H9 (cell line): ENCODE results near the gene DUSP18. TPM values are rescaled to one million over a fixed set of nuclear protein-coding genes. Genes with fewer than 3 reads are reported as not detected.

Experiments used
- DNase-seq: peaks from one replicate; pipeline ENCODE4 v3.0.0-alpha.2; 2017
- H2AFZ ChIP-seq: one replicate; pipeline ENCODE4 v1.6.1; 2013; ENCODE audit warnings: mild to moderate bottlenecking, low read length, control low read depth, moderate library complexity
- H2AK5ac ChIP-seq: 2 replicates; pipeline ENCODE4 v1.6.1; 2013; ENCODE audit warnings: low read length, control low read depth, mixed read lengths; ENCODE audit not compliant: insufficient read length
- H2BK120ac ChIP-seq: one replicate; pipeline ENCODE4 v1.6.1; 2013; ENCODE audit warnings: low read depth, mild to moderate bottlenecking, low read length, control low read depth, inconsistent platforms; ENCODE audit not compliant: poor library complexity, severe bottlenecking
- H2BK12ac ChIP-seq: 2 replicates; pipeline ENCODE4 v1.6.1; 2013; ENCODE audit warnings: low read length, control low read depth, mixed read lengths, low read depth; ENCODE audit not compliant: insufficient read length
- H2BK15ac ChIP-seq: 2 replicates; pipeline ENCODE4 v1.6.1; 2013; ENCODE audit warnings: low read depth, low read length, control low read depth
- H2BK20ac ChIP-seq: one replicate; pipeline ENCODE4 v1.6.1; 2013; ENCODE audit warnings: low read depth, mild to moderate bottlenecking, low read length, control low read depth, inconsistent platforms; ENCODE audit not compliant: poor library complexity, severe bottlenecking
- H2BK5ac ChIP-seq: 2 replicates; pipeline ENCODE4 v1.6.1; 2013; ENCODE audit warnings: low read length, control low read depth, mixed read lengths; ENCODE audit not compliant: insufficient read length
- H3K14ac ChIP-seq: 2 replicates; pipeline ENCODE4 v1.6.1; 2013; ENCODE audit warnings: low read length, control low read depth; ENCODE audit not compliant: insufficient read depth
- H3K18ac ChIP-seq: 2 replicates; pipeline ENCODE4 v1.6.1; 2013; ENCODE audit warnings: low read depth, mild to moderate bottlenecking, mixed read lengths, low read length, control low read depth; ENCODE audit not compliant: insufficient read length
- H3K23ac ChIP-seq: 2 replicates; pipeline ENCODE4 v1.6.1; 2013; ENCODE audit warnings: low read length, control low read depth, mixed read lengths, low read depth; ENCODE audit not compliant: insufficient read length
- H3K23me2 ChIP-seq: 2 replicates; pipeline ENCODE4 v1.6.1; 2013; ENCODE audit warnings: low read depth, mild to moderate bottlenecking, mixed read lengths, low read length, control low read depth; ENCODE audit not compliant: insufficient read length, poor library complexity, severe bottlenecking
- H3K27ac ChIP-seq: 2 replicates; pipeline ENCODE4 v1.5.1; 2013; ENCODE audit warnings: low read length, control low read depth, mixed read lengths, low read depth; ENCODE audit not compliant: insufficient read length
- H3K27me3 ChIP-seq: 2 replicates; pipeline ENCODE4 v1.6.1; 2013; ENCODE audit warnings: low read length, control low read depth, inconsistent platforms; ENCODE audit not compliant: insufficient read depth
- H3K4ac ChIP-seq: 2 replicates; pipeline ENCODE4 v1.6.1; 2013; ENCODE audit warnings: low read depth, mild to moderate bottlenecking, control low read depth, inconsistent platforms, low read length, moderate library complexity
- H3K4me1 ChIP-seq: 2 replicates; pipeline ENCODE4 v1.6.1; 2013; ENCODE audit warnings: low read length, control low read depth, inconsistent platforms; ENCODE audit not compliant: insufficient read depth
- H3K4me2 ChIP-seq: 2 replicates; pipeline ENCODE4 v1.6.1; 2013; ENCODE audit warnings: low read length, control low read depth, mixed read lengths; ENCODE audit not compliant: insufficient read length, insufficient read depth
- H3K56ac ChIP-seq: 2 replicates; pipeline ENCODE4 v1.6.1; 2013; ENCODE audit warnings: low read depth, mild to moderate bottlenecking, mixed read lengths, low read length, control low read depth; ENCODE audit not compliant: insufficient read length
- H3K79me1 ChIP-seq: 2 replicates; pipeline ENCODE4 v1.6.1; 2013; ENCODE audit warnings: low read depth, mild to moderate bottlenecking, moderate library complexity, low read length, control low read depth, inconsistent platforms; ENCODE audit not compliant: insufficient read depth, poor library complexity, severe bottlenecking
- H3K79me2 ChIP-seq: 2 replicates; pipeline ENCODE4 v1.6.1; 2013; ENCODE audit warnings: low read length, control low read depth, inconsistent platforms; ENCODE audit not compliant: insufficient read depth
- H3K9ac ChIP-seq: 2 replicates; pipeline ENCODE4 v1.6.1; 2013; ENCODE audit warnings: low read length, control low read depth, mixed read lengths; ENCODE audit not compliant: insufficient read length; ENCODE audit errors: extremely low read depth
- H3K9me3 ChIP-seq: one replicate; pipeline ENCODE4 v1.6.1; 2013; ENCODE audit warnings: low read depth, low read length, inconsistent platforms; ENCODE audit not compliant: control insufficient read depth
- H3T11ph ChIP-seq: one replicate; pipeline ENCODE4 v1.6.1; 2013; ENCODE audit warnings: mild to moderate bottlenecking, low read length, control low read depth, inconsistent platforms
- H4K20me1 ChIP-seq: one replicate; pipeline ENCODE4 v1.6.1; 2013; ENCODE audit not compliant: control insufficient read depth, insufficient read length, insufficient read depth
- H4K5ac ChIP-seq: 2 replicates; pipeline ENCODE4 v1.6.1; 2013; ENCODE audit warnings: low read depth, mild to moderate bottlenecking, mixed read lengths, low read length, control low read depth; ENCODE audit not compliant: insufficient read length
- H4K8ac ChIP-seq: replicated peaks from 2 replicates; pipeline ENCODE4 v1.6.1; 2013; ENCODE audit warnings: low read length, control low read depth, mixed read lengths, low read depth; ENCODE audit not compliant: insufficient read length
- H4K91ac ChIP-seq: 2 replicates; pipeline ENCODE4 v1.6.1; 2013; ENCODE audit warnings: low read depth, mild to moderate bottlenecking, moderate library complexity, mixed read lengths, low read length, control low read depth; ENCODE audit not compliant: insufficient read length
- H3K27ac Mint-ChIP-seq, 3 experiments: 2 replicates in 2 of 3; 3 replicates in 1 of 3; pipeline ENCODE4 v1.8.0; 2020 to 2021; ENCODE audit warnings: mixed read lengths in 3 of 3, mild to moderate bottlenecking in 1 of 3, moderate library complexity in 1 of 3
- H3K27me3 Mint-ChIP-seq: 2 replicates; pipeline ENCODE4 v1.8.0; 2021; ENCODE audit warnings: low read depth, mild to moderate bottlenecking, moderate library complexity, mixed read lengths
- H3K36me3 Mint-ChIP-seq, 3 experiments: 2 replicates in 2 of 3; 3 replicates in 1 of 3; pipeline ENCODE4 v1.8.0; 2020 to 2021; ENCODE audit warnings: low read depth in 3 of 3, mixed read lengths in 3 of 3; ENCODE audit not compliant: insufficient read depth in 1 of 3
- H3K4me1 Mint-ChIP-seq, 2 experiments: 2 replicates each; pipeline ENCODE4 v1.8.0; 2020; ENCODE audit warnings: mixed read lengths in 2 of 2
- H3K4me3 Mint-ChIP-seq, 2 experiments: 2 replicates in 1 of 2; 3 replicates in 1 of 2; pipeline ENCODE4 v1.8.0; 2020 to 2021; ENCODE audit warnings: mild to moderate bottlenecking in 2 of 2, mixed read lengths in 2 of 2, moderate library complexity in 1 of 2
- H3K9me3 Mint-ChIP-seq, 2 experiments: 2 replicates in 1 of 2; 3 replicates in 1 of 2; pipeline ENCODE4 v1.8.0; 2020; ENCODE audit warnings: mild to moderate bottlenecking in 2 of 2, mixed read lengths in 2 of 2, moderate library complexity in 1 of 2
- CTCF ChIP-seq: fragments of 200-600 bp; sonication (generic); conservative IDR thresholded peaks from 3 replicates; pipeline ENCODE4 v1.8.0; 2021; ENCODE audit warnings: antibody characterized with exemption, mild to moderate bottlenecking
- WGBS: extraction: QIAGEN DNeasy Blood & Tissue Kit; methylation state at CpG from one replicate; pipeline ENCODE4 v1.1.7; 2013; ENCODE audit warnings: missing lambda C conversion rate, low lambda C conversion rate, mixed read lengths; ENCODE audit not compliant: insufficient read length; ENCODE audit errors: extremely low coverage; 5-methylcytosine and 5-hydroxymethylcytosine counted together
- total RNA-seq: library from RNA; stranded (reverse); gene quantifications from 2 replicates; pipeline ENCODE4 v1.2.1, GENCODE V29; 2021

The DUSP18 gene
- total RNA-seq, 1 experiment from 2014 or later: 2.6 TPM

- Histone ChIP-seq H3T11ph (no peak overlapping the region), H3K79me2 (no peaks in the 10 kb centered on the region), H2BK12ac (no peak overlapping the region), H3K4ac (no peak overlapping the region), H4K5ac (no peak overlapping the region), H2AFZ (no peak overlapping the region), H3K18ac (no peak overlapping the region), H2BK5ac (no peak overlapping the region), H4K20me1 (no peaks in the 10 kb centered on the region), H4K8ac (no peak overlapping the region), H3K4me1 (no peaks in the 10 kb centered on the region; the same call in 1 of the 2 replicates), H2BK15ac (no peak overlapping the region), H3K9ac (no peak overlapping the region), H3K23me2 (no peaks in the 10 kb centered on the region), H3K9me3 (no peaks in the 10 kb centered on the region), H3K14ac (no peak overlapping the region), H3K79me1 (no peaks in the 10 kb centered on the region), H3K56ac (no peak overlapping the region), H2BK20ac (no peak overlapping the region), H2BK120ac (no peak overlapping the region), H4K91ac (no peak overlapping the region), H3K27me3 (no peaks in the 10 kb centered on the region), H3K23ac (no peak overlapping the region), H3K27ac (no peak overlapping the region), H2AK5ac (no peak overlapping the region), H3K4me2 (no peak overlapping the region)
- no CpG with 5 or more reads among the region's 1 CpG for WGBS
- no peak for DNase-seq
- Mint-ChIP-seq H3K36me3 (no peaks in the 10 kb centered on the region), H3K4me3 (no peak overlapping the region; a peak in 1 of 5 replicates), H3K9me3 (no peaks in the 10 kb centered on the region), H3K4me1 (peaks cover 15% of the 10 kb centered on the region in 2 experiments), H3K27ac (no peak overlapping the region), H3K27me3 (peaks cover 9% of the 10 kb centered on the region)
- no peak for TF ChIP-seq CTCF
These were observed 34.2 kb upstream of the DUSP18 start for GRCh38 chr22:30701872-30702271.
